HG02938 (cell line): Measurements from ENCODE around the gene LIMK2.
"Not testable (repeated sequence)": the region's sequence is repeated elsewhere in the genome, so short reads cannot be mapped to it uniquely, and the experiment has no call there.

Experiments used
- ATAC-seq: cut with Tn5 transposase; IDR thresholded peaks from one replicate; pipeline ENCODE4 v1.9.1; 2021; ENCODE audit warnings: mild to moderate bottlenecking, moderate library complexity; ENCODE audit not compliant: unreplicated experiment

Gene LIMK2

DNA sequence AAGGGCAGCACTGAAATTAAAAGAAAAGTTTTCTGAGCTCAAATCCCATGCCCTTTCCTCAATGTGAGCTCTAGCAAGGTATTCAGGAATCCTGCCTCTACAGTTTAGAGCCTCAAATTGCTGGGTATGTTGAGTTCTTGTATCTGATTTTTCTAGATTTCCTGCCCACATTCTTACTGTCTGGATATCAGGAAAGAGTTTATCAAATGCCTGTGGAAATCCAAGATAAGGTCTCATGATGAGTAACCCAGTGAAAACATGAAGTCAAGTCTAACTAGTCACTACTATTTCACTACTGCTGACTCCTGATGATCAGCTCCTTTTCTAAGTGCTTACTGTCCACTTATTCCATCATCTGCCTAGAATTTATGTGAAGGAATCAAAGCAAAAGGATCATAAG is 29.8 kb downstream of the LIMK2 start:
- ATAC-seq = no peak

DNA sequence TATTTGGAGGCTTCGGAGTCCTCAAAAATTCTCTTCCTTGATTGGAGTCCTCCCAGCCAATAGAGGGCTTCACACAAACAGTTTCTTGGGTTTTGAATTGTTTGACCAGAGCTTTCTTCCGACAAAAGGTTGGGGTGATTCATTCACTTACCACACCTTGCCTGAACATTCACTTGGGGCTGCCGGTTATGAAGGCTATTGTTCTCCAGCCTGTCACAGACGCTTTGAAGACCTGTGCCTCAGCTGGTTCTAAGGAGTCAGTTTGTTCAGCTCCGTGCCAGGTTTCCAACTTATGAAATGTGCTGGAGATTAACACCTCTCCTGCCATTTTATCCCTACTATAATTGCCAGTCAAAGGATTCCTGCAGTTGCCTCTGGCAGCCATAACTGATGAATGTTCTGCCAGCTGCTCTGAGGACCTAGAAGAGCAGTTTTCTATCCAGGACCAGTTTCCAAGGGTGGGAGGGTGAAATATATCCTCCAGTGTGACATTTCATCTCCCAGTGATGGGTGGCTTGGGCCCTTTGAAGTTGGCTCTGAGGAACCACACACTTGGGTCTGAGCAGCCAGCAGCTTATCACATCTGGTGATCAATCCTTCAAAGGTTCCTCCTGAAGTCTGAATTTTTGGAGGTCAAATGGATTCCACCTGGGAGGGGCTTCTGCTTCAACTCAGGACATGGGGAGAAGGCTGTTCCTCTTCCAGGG is 31.4 kb downstream of the LIMK2 start:
- no peak for ATAC-seq

DNA sequence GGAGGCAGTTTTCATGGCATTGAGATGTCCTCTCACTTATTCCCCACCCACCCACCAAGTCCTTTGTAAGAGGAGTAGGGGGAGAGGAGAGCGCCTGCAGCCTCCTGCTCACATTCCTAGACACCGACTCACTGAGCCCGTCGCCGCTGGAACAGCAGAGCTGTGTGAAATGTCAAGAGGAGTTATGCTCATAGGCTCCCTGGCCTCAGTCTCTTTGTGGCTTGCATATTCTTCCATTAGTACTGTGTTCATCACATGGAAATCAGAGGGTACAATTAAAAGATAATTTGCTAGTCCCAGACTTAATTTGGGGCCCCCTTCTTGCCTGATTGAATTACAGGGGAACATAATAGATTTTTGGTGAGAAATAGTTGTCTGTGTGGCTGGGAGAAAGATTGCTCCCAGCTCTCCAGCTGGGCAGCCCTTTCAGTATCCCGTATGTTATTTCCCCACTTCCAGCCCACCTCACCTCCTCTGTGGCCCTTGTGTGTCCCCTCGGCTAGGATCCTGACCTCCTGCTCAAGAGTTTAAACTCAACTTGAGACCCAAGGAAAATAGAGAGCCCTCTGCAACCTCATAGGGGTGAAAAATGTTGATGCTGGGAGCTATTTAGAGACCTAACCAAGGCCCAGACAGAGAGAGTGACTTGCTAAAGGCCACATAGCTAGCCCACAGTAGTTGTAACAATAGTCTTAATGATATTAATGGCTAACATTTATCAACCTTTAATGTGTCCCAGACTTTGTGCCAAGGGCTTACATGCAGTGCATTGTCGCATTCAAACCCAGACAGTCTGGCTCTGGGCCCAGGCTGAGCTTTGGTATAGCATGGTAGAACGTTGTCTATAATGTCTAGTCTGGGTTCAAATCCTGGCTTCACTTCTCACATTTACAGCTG is 32.2 kb downstream of the LIMK2 start:
- ATAC-seq = no peak

DNA sequence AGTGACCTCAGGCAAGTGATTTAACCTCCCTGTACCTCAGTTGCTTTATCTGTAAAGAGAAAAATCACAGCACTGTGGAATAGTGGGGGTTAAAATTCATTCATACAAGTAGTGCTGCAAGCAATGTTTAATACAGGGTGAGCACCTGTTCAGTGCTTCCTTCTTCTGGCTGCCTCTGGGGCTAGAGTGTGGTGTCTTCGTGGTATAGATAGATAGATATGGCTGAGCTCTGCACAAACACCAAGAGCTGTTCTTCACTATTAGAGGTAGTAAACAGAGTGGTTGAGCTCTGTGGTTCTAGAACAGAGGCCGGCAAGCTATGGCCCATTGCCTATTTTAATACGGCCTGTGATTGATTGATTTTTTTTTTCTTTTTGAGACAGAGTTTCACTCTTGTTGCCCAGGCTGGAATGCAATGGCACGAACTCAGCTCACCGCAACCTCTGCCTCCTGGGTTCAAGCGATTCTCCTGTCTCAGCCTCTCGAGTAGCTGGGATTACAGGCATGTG is 32.9 kb downstream of the LIMK2 start:
- ATAC-seq = no peak

DNA sequence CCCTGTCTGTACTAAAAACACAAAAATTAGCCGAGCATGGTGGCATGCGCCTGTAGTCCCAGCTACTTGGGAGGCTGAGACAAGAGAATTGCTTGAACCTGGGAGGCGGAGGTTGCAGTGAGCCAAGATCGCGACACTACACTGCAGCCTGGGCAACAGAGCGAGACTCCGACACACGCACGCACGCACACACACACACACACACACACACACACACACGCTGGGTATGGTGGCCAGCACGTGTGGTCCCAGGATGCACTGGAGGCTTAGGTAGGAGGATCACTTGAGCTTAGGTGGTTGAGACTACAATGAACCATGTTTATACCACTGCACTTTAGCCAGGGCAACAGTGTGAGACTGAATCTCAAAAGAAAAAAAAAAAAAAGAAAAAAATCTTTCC is 33.9 kb downstream of the LIMK2 start:
- not testable (repeated sequence) for ATAC-seq

DNA sequence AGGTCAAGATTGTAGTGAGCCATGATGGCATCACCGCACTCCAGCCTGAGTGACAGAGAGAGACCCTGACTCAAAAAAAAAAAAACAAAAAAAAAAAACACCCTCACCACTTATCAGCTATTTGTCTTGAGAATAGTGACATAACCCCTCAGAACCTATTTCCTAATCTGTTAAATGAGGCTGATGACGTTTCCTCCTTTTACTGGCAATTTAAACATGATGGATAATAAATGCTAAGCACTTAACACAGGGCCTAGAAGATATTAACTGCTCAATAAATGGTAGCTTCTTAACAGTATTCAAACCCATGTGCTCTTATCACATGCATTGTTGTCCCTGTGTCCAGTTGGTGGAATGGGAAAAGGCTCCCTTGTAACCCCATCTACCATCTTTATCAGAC is 34.6 kb downstream of the LIMK2 start:
- no peak for ATAC-seq

DNA sequence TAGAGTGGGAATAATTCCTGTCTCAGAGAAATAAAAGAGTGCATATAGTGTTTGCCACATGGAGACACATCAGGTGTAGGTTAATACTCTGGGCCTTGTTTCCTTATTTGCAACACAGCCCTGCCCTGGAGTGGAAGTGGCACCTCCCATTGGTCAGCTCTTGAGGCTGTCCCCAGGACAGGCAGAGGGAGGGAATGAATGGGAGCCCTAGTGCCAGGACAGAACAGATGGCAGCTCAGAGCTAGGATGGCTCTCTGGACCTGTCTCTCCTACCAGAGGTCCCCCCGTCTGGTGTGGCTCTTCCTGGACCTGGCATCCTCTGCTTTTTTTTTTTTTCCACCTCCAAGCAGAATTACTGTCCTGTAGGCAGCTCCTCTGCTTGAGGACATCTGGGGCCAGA is 35.6 kb downstream of the LIMK2 start:
- no peak for ATAC-seq

DNA sequence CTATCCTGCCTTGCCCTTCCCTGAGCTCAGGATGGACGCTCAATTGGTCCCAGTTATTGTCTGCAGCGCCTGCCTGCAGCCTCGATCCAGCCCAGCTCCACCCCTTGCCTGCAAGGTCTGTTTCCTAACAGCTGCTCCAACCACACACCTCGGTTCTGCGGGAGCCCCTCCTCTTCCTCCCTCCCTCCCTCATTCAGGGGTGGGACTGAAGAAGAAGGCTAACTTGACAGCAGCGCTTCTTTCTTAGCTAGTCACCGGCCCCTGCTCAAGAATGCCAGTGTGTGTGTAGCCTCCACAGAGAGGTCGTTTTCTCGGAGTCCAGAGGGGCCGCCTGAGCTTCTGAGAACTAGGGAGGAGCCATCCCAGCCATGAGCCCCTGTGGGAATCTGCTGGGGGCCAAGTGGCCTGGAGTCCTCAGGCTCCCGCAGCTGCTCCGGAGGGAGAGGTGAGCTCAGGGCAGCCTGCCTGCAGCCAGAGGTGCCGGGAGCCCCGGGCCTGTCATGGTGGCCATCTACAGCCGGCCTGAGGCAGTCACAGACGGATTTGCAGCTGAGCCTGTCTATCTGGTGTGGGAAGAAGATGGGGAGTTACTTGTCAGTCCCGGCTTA is 36.1 kb downstream of the LIMK2 start:
- no peak for ATAC-seq

DNA sequence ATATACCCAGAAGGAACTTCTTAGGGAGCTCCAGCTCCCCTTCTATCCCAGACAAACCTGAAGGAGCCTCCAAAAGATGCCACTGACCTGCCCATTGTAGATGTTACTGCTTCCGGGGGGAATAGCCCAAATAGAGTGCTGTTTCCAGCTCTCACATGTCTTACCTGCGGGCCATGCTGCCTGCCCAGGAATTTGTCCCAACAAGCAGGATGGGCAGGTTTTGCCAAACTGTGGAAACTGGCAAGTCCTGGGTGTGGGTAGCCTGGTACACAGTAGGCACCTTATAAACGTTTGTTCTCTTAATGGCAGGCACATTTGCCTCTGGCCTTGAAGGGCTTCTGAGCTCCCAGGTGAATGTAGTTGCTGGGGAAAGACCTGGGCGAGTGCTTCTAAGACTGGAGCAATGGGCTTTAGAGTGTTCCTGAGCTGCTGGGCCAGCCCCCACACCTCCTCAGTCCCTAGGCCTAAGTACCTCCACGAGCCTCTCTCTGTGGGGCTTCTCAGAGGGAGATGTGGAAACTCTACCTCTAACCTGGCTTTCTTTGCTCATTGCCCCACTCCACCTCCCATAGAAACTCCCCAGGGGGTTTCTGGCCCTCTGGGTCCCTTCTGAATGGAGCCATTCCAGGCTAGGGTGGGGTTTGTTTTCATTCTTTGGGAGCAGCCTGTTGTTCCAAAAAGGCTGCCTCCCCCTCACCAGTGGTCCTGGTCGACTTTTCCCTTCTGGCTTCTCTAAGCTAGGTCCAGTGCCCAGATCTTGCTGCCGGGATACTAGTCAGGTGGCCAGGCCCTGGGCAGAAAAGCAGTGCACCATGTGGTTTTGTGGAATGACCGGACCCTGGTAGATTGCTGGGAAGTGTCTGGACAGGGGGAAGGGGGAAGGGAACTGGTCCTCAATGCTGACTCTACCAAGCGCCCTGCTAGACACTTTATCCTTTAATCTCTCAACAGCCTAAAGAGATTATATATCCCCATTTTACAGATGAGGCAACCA is 37.2 kb downstream of the LIMK2 start:
- no peak for ATAC-seq

DNA sequence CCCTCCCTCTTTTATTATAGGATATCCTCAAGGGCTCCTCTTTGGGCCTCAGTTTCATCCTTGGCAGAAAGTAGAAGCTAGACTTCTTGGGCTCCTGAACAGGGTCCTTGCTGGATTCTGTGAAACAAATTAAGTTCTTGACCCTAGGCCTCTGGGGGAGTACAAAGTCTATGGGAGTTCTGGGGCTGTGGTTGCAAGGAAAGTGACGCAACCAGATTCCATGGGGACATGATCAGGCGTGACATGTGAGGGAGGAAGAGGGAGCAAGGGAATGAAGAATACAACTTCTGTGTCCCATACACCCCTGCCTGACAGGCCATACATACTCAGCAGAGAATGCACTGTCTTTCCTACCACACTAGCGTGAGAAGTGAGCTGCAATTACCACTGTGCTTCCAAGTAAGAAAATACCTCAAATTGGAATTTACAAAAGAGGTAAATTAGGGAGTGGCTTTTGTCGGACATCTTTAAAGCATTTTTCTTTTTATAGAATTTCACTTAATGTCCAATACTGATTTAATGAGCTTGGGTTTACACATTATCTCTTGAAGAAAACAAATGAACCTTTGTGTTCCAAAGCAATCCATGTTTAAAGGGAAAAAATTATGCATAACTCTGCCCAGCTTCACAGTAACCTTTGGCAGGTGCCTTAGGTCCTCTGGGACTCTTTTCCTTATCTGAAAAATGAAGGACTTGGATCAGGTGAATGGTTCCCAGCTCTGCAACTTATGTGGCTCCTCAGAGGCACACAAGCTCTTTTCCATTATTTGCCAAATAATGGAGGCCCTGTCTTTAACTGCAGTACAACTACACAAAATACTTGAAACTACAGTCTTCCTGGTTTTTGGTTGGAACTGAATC is 38.9 kb downstream of the LIMK2 start:
- no peak for ATAC-seq

DNA sequence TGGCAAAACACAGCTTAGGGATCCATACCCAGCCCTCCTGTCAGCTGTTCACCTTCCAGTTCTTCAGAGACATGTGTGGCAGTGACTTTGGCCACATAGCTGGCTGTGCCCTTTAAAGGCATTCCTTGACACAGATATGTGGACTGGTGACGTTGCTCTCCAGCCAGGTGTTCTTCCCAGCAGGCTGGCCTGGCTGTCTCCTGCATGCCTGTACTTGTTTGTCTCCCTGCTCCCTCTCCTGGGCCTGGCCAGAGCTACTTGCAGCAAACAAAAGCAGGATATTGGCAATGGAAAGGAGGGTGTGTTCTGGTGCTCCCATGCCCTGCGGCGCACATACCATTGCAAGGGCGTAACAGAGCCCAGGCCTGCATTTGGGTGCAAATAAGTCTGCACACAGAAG is 41.9 kb downstream of the LIMK2 start:
- ATAC-seq = no peak

DNA sequence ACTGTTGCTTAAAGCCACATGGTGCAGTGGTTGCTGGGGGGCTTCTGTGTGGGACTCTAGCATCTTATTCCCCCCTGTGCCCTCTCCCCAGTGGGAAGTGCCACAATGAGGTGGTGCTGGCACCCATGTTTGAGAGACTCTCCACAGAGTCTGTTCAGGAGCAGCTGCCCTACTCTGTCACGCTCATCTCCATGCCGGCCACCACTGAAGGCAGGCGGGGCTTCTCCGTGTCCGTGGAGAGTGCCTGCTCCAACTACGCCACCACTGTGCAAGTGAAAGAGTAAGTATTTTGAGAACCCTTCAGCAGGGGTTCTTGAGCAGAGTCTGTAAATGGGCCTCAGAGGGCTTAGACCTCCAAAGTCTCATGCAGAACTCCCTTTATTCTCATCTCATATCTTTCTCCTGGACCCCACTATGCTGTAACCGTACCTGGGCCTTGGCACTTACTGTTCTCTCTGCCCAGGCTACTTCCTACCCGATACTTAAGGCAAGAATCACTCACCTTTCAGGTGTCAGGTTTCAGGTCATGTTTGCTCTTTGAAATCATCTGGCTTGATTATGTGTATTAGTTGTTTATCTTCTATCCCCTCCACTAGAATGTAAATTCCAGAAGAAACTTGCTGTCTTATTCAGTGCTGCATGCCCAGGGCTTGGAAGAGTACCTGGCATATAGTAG is 47.8 kb downstream of the LIMK2 start:
- no peak for ATAC-seq

DNA sequence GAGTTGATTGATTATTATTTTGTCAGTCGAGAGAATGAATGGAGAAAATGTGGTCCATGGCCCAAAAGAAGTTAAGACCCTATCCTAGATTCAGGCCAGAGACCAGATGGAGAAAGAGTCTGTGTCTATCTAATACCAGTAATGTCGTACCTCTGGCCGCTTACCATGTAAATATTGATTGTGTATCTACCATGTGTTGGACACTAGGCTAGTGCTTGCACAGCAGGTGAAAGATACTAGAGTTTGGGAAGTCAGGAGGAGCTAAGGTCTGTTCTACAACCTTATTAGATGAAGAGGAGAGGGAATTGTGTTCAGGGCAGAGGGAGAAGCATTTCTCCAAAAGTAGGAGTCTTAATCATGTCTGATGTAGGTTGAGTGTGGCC is 48.4 kb downstream of the LIMK2 start:
- no peak for ATAC-seq

DNA sequence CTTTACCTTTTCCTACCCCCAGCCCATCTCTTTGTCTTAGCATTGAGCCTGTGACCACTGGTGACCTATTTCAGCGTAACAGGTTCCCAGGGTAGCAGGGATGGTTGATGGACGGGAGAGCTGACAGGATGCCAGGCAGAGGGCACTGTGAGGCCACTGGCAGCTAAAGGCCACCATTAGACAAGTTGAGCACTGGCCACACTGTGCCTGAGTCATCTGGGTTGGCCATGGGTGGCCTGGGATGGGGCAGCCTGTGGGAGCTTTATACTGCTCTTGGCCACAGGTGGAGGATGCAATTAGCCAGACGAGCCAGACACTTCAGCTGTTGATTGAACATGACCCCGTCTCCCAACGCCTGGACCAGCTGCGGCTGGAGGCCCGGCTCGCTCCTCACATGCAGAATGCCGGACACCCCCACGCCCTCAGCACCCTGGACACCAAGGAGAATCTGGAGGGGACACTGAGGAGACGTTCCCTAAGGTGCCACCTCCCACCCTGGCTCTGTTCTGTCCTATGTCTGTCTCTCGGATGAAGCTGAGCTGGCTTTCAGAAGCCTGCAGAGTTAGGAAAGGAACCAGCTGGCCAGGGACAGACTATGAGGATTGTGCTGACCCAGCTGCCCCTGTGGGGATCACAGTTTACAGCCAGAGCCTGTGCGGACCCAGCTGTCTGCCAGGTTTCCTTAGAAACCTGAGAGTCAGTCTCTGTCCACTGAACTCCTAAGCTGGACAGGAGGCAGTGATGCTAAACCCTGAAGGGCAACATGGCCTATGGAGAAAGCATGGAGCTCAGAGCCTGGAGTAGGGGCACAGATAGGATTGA is 50.4 kb downstream of the LIMK2 start:
- no peak for ATAC-seq

DNA sequence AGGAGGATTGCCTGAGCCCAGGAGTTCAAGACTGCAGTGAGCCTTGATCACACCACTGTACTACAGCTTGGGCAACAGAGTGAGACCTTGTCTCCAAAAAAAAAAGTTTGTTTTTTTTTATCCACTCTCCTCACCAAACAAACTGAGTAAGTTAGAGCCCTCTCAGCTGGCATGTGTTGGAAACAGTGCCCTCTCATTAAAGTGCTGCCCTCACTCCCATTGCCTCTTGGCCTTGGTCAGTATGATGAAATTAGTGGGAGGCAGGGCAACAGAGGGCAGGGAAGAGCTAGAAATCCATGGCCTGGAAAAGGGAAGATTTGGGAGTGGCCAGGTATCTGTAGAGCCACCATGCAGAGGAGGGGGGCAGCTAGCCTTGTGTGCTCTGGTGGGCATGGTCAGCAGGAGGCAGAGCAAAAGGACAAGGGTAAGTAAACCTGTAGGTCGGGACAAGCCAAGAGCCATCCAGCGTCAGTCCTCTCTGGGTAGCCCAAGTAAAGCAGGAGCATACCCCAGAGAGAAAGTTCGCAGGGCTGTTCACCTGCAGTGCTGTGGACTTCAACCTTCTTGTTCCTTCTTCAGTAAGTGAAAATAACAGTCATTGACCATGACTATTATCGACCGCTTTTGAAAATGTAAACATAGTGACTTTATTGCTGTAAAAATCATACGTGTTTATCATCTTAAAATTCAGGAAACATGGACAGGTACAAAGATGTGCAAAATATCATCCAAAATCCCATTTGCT is 52.0 kb downstream of the LIMK2 start:
- ATAC-seq = no peak

DNA sequence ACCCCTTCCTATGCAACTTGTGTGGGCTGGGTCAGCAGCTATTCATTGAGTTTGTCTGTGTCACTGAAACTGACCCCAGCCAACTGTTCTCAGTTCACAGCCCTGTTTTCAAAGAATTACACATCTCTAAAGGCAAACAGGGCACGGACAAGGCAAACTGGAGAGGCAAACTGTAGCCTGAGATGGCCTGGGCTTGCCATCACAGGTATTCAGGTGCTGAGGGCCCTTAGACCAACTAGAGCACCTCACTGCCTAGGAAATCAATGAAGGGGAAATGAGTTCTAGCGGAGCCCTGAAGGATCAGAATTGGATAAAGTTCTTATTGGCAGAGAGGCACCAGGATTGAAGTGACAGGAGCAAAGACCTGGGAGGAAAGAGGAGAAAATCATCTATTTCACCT is 56.2 kb downstream of the LIMK2 start:
- no peak for ATAC-seq

DNA sequence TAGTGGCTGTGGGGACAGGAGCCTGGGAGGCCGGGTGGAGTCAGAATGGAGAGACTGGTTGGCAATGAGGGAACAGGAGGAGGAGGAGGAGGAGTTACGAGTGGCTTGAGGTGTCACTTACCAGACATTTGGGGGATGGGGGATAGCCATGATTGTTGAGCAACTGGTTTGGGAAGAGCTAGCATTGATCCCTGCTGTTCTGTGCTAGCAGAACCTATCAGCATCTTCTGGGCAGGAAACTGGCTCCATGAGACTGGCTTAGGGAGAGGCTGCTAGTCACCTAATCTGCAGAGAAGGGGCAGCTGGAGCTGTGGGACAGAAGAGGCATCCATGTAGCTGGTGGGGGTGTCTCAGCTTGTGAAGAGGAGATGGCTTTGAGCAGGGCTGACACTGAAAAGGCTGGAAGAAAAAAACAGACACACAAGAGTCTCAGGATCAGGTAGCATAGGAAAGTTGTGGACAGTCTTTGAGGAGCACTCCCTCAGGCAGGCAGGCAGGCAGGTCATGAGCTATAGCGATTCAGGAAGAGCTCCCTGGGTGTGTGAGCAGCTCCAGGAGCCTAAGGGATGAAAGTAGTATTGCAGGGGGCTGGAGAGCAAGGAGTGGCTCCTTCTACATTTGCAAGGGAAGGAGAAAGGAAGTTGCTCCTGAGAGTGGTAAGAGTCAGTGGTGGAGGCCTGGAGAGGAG is 57.9 kb downstream of the LIMK2 start:
- ATAC-seq = no peak
